ENCODE results near the gene C1QTNF12.

DNA sequence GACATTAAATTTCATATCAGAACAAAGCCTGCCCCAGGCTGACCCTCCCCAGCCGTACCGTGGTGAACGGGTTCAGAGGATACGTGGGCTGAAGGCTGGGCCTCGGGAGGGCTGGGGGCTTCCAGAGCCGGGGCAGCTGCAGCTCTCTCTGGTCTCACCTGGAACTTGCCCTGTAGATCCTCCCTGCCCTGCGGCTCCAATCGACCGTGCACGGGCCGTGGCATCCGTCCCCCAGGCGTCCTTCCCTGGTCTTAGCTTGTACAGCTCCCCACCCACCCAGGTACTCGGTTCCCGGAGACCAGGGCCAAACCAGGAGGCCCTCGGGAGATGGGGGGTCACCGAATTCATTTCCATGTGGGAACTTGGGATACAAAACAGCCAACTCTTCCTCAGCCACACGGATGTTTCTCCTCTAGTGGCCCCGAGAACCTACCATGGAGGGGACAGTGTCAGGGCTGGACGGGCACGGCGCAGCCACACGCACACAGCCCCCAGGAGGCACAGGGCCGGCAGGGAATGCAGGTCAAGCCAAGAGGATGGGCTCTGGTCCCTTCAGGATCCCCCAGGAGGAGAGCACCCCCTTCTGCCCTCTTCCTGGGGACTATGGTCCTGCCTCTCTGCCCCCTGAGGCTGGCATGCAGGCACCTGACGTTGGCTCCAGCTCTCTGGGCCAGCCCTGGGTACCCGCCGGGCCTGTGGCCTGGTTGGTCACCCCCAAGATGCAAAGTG lies 11.3 kb downstream of the C1QTNF12 start:
- TF ChIP-seq EP300 (conservative IDR thresholded peaks at IDR 0.05; ENCODE audit: poor library complexity, severe bottlenecking) (no peak), POLR2AphosphoS5 (IDR thresholded peaks at IDR 0.05) (no peak), RAD21 (conservative IDR thresholded peaks at IDR 0.05) (no peak), EZH2 (IDR thresholded peaks at IDR 0.05; ENCODE audit: borderline replicate concordance, insufficient read depth, low read length, poor library complexity, severe bottlenecking) (no peak), TAF1 (IDR thresholded peaks at IDR 0.05; ENCODE audit: low read depth) (no peak)
- TF ChIP-seq, protein P1, sequence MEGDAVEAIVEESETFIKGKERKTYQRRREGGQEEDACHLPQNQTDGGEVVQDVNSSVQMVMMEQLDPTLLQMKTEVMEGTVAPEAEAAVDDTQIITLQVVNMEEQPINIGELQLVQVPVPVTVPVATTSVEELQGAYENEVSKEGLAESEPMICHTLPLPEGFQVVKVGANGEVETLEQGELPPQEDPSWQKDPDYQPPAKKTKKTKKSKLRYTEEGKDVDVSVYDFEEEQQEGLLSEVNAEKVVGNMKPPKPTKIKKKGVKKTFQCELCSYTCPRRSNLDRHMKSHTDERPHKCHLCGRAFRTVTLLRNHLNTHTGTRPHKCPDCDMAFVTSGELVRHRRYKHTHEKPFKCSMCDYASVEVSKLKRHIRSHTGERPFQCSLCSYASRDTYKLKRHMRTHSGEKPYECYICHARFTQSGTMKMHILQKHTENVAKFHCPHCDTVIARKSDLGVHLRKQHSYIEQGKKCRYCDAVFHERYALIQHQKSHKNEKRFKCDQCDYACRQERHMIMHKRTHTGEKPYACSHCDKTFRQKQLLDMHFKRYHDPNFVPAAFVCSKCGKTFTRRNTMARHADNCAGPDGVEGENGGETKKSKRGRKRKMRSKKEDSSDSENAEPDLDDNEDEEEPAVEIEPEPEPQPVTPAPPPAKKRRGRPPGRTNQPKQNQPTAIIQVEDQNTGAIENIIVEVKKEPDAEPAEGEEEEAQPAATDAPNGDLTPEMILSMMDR (IDR thresholded peaks at IDR 0.05; ENCODE audit: poor library complexity, severe bottlenecking), result no peak
- TF ChIP-seq, protein P2, sequence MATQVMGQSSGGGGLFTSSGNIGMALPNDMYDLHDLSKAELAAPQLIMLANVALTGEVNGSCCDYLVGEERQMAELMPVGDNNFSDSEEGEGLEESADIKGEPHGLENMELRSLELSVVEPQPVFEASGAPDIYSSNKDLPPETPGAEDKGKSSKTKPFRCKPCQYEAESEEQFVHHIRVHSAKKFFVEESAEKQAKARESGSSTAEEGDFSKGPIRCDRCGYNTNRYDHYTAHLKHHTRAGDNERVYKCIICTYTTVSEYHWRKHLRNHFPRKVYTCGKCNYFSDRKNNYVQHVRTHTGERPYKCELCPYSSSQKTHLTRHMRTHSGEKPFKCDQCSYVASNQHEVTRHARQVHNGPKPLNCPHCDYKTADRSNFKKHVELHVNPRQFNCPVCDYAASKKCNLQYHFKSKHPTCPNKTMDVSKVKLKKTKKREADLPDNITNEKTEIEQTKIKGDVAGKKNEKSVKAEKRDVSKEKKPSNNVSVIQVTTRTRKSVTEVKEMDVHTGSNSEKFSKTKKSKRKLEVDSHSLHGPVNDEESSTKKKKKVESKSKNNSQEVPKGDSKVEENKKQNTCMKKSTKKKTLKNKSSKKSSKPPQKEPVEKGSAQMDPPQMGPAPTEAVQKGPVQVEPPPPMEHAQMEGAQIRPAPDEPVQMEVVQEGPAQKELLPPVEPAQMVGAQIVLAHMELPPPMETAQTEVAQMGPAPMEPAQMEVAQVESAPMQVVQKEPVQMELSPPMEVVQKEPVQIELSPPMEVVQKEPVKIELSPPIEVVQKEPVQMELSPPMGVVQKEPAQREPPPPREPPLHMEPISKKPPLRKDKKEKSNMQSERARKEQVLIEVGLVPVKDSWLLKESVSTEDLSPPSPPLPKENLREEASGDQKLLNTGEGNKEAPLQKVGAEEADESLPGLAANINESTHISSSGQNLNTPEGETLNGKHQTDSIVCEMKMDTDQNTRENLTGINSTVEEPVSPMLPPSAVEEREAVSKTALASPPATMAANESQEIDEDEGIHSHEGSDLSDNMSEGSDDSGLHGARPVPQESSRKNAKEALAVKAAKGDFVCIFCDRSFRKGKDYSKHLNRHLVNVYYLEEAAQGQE (IDR thresholded peaks at IDR 0.05; ENCODE audit: borderline replicate concordance), result no peak

Data from neural cell (in vitro differentiated cells).